Stimulated activated CD8-positive, alpha-beta memory T cell treated with anti-CD3 and anti-CD28 coated beads, Interleukin-15, amount 100 ng/mL, for 4 hours (primary cell): ENCODE data around the gene GALNT1.

Experiments
- DNase-seq, 2 donors: peaks; one replicate each; pipeline ENCODE4 v3.0.0-alpha.2; 2020; ENCODE audit warnings: low read depth in 2 of 2

GALNT1 gene

DNA sequence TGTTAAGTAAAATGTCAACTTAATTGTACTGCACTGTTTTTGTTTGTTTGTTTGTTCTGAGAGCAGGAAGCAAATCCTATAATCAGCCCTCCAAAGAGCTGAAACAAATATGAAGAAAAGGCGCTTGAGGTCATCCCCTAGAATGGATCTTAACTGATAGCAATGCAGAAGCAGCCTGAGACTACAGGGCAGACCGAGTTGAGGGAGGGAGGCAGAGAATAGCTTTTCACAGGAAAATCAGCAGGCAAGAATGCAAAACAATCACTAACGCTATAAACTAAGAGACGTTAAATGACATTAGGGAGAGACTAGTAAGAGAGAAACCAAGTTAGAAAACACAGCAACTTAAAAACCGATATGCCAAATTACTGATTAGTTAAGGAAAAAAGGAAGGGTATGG is 37.2 kb downstream of the GALNT1 start:
- DNase-seq = no peak

DNA sequence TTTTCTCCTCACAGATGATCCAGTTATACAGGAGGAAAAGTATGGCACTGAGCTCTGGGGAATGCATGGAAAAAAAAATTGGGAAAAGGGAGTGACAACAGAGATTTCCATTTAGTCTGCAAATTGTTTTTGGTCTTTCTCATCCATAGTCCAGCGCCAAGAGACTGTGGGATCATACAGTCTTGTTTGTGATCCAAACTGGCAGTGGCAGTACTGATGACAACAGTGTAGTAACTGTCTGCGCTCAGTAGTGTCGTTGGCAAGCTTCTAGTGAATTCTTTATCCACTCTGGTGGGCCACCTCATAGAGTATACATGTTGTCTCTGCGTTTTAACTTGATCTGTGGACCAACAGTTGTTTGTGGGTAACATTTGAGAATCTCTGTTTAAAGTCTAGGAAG is 37.9 kb downstream of the GALNT1 start:
- no peak for DNase-seq

DNA sequence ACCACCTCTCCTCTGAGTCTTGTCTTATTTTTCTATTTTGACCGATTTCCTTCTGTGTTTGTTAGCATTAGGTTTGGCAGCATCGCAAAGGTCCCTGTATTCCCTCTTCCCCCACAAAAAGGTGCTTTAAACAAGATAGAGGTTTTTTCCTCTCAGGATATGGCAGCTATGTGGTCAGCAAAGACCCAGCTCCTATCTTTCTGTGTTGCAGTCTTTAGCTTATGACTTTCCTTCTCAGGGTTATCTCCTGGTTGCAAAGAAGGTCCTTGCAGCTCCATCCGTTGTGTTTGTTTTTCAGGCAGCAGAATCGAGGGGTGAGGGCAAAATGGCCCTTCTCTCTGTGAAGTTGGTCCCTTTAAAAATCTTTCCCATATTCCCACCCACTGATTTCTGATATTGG is 38.4 kb downstream of the GALNT1 start:
- no peak for DNase-seq

DNA sequence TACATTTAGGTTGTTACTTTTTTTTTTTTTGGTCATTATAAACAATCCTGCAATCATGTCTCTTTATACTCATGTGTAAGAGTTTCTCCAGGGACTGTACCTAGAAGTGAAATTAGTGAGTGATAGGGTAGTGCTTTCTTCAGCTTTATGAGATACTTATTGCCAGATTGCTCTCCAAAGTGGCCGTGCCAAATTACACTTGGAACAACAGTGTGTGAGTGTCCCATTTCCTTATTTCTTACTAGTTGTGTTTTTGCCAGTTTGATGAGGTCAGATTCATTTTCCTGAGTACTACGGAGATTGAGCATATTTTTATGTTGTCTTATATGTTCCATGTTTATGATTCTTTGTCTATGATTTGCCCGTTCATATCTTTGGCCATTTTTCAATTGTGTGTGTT is 39.2 kb downstream of the GALNT1 start:
- DNase-seq = no peak

DNA sequence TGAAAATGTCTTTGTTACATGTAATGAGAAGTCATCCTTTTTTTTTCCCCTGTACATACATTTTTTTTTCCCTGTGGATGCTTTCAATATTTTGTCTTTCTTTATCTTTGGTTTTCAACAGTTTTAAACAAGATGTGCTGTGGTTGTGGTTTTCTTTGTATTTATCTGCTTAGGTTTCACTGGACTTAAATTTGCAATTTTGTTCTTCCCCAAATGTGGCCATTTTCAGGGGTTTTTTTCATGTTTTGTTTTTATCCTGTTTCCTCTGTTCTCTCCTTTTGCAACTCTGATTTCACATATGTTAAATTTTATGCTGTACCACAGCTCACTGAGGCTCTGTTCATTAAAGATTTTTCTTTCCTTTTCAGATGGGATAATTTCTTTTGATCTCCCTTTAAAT is 41.7 kb downstream of the GALNT1 start:
- DNase-seq = no peak

DNA sequence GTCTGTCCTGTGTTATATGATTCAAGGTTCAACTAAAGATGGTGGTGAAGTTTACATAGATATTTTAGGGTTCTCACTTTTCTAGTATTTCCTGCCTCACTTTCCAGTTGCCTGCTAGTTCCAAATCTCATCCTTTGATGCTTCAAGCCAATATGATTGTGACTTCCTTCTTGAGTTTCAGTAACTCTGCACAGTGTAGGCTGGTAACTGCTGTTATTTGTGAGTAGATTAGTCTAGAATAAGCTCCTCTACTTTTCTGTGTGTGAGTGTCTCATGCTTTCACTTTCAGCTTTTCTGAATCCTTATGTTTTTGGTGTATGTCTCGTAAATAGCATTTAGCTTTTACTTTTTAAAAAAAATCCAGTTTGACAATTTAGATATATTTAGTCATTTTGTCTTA is 42.6 kb downstream of the GALNT1 start:
- DNase-seq = no peak

DNA sequence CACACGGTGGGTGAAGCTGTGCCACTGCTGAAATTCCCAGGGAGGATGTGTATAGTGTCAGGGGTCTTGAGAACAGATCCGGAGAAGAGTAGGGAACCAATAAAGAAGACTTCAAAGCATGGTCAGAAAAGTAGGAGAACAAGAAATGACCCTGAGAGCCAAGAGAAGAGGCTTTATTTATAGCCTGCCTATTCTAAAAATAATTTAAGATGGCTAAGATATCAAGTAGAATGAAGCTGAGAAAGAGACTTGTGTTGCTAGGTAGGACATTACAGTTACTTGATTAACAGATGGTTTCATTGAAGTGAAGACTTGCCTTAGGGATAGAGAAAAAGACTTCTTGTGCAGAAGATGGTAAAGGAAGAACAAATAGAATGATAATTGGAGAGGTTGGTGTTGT is 43.7 kb downstream of the GALNT1 start:
- no peak for DNase-seq

DNA sequence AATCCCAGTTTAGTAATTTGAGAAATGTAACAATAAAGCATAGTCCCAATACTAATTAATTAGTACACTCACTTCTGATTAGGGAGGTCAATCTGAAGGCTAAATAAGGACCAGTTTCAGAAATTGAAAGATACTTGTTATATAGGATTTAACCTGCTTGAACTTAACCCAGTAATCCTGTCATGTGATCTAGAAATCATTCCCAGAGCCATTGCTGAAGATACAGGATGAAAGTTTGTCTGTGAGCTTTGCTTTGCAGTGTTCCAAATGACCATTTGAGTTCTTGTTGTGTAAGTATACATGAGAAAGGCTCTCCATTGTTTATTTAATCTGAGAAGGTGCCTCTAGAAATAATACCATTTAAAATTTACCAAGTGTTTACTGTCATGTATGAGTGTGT is 52.2 kb downstream of the GALNT1 start:
- DNase-seq = no peak

DNA sequence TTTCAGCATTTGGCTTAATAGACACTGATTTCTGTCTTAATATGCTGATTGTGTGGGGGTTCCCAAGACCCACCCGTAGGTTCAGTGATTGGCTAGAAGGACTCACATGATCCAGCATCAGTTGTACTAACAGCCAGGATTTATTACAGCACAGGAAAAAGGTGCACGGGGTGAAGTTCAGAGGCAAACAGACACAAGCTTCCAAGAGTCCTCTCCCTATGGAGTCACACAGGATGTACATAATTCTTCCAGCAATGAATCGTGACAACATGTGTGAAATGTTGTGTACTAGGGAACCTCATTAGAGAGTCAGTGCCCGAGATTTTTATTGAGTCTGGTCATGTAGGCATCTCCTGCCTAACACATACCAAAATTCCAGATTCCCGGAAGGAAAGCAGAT is 52.8 kb downstream of the GALNT1 start:
- DNase-seq = no peak

DNA sequence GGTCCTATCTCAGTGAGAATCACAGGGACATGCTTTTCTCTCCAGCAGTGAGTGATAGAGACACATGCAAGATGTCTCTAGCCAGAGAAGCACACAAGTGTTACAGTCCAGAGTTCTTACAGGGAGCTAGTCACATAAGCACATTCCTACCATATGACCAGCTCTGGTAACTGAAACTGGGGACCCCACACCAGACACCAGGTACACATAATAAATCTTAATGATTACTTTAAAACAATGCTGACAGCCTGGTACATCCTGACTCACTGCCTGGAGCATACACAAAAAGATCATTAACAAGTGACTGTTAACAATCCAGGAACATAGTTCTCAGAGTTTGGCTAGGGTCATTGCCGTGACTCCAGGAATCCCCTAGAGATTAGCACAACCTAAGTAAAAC is 53.6 kb downstream of the GALNT1 start:
- DNase-seq = no peak

DNA sequence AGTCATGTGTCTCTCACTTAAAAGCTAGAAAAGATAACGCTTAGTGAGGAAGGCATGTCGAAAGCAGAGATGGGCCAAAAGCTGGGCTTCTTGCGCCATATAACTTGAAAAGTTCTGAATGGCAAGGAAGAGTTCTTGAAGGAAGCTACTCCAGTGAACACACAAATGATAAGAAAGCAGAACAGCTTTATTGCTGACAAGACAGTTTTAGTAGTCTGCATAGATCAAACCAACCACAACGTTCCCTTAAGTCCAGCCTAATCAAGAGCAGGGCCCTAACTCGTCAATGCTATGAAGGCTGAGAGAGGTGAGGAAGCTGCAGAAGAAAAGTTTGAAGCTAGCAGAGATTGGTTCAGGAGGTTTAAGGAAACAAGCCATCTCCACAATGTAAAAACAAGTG is 55.7 kb downstream of the GALNT1 start:
- DNase-seq = no peak

DNA sequence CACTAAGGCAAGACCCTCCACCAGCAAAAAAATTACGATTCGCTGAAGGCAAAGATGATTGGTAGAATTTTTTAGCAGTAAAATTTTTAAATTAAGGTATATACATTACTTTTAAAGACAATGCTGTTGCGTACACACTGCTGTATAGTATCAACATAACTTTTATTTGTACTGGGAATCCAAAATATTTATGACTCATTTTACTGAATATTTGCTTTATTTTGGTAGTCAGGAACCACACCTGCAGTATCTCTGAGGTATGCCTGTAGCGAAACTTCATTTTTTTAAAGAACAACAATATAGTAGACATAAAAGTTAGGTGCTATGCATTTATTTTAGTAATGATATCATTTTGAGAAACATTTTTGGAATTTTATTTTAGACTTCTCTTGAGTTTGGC is 57.8 kb downstream of the GALNT1 start:
- no peak for DNase-seq

DNA sequence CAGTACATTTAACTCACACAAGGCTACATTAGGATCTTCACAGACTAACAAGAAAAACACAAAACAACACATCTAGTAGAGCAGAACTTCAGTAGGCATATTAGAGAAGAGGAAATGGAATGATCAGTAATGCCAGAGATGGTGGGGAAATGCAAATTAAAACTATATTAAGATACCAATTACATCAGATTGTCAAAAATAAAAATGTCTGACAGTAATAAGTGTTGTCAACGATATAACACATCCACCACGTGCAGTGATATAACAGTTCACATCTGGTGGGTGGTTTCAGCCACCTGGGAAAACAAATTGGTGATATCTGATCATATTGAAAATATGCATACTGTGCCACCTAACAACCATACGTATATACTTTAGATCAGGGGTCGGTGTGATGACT is 59.9 kb downstream of the GALNT1 start:
- no peak for DNase-seq

DNA sequence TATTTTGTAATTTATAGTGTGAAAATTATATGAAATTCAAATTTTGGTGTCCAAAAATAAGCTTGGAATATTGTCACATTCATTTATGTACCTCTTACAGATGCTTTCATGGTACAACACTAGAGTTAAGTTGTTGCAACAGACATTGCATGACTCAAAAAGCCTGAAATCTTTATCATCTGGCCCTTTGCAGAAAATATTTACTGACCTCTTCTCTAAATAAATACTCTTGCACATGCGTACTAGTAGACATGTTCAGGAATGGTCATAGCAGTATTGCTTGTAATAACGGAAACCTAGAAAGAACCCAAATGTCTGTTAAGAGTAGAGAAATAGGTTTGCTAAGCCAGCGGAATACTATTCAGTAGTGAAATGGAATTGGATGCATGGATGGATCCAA is 60.4 kb downstream of the GALNT1 start:
- no peak for DNase-seq

DNA sequence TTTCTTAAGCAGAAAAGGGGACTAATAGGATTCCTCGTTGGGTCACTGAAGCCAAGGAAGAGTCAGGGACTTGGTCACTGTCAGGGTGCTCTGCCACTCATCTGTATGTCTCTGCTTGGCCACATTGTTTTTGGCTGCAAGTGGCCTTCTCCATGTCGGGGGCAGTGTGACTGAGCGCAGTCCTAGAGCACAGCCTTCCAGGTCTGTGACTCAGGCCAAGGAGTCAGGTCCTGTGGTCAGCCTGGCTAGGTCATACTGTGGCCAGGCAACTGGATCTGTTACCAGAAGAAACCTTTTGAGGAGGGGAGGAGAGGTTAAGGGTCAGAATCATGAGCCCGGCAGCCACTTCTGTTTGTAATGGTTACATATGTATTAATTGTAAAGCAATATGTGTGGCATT is 61.3 kb downstream of the GALNT1 start:
- DNase-seq = no peak

DNA sequence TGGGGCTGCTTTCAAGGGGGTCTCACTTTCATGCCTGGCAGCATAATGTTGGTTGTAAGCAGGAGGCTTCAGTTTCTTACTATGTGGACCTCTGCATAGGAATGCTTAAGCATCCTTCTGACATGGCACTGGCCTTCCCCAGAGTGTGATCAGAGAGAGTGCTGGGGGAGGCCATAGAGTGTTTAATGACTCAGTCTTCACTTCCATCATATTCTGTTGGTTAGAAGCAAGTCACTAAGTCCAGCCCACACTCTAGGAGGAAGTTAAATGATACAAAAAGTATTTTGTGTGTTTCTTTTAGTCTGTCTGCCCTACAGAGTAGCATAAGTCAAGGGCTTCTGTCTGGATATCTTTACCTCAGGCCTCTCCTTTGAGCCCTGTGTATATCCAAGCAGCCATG is 64.9 kb downstream of the GALNT1 start:
- DNase-seq = no peak

DNA sequence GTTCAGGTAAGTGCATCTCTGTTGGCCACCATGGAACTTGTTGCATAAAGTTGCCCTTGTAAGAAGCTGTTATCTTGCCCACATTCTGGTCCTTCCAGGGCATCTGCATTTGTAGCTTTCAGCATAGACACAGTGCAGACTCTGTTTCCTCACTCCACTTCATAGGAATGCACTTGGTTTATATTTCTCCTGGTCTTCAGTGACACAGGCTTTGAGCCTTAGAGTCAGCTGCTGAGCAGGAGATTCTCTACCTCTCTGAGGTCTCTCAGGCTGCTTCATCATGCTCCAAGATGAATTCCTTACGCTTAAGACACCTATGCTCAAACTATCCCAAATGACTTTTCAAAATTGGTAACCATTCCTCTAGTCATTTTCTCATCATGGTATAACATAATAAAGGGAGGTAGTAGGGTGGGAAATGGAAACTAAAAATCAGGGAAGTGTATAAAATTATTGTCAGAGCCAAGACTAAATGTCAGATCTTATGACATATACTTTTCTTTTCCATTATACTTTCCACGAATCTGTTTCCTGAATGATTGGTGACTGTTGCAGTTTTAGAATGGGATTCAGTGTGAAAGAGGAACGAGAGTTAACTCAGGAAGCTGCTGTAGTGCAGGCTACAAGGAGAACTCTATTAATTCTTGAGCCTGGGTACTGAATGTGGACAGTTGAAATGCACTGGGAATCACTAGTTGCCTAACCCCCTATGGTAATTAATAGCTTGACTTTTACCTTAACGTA is 72.0 kb downstream of the GALNT1 start:
- no peak for DNase-seq

DNA sequence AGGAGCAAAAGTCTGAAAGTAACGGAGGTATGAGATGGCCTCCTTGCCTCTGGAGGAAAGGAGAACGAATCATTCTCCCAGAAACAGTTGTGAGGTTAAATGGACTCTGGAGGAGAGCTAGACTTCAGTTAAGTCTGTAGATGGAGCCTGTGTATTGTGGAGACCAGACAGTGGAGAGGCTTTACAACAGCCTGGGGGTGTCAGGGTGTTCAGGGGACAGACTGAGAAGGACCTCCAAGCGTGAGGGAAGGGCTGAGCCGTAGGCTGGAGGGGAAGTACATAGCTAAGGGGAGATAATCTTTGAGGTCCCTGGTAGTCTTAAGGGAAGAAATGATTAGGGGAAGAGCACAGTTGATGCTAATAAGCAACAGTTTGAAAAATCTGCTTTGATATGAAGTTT is 76.6 kb downstream of the GALNT1 start:
- no peak for DNase-seq

DNA sequence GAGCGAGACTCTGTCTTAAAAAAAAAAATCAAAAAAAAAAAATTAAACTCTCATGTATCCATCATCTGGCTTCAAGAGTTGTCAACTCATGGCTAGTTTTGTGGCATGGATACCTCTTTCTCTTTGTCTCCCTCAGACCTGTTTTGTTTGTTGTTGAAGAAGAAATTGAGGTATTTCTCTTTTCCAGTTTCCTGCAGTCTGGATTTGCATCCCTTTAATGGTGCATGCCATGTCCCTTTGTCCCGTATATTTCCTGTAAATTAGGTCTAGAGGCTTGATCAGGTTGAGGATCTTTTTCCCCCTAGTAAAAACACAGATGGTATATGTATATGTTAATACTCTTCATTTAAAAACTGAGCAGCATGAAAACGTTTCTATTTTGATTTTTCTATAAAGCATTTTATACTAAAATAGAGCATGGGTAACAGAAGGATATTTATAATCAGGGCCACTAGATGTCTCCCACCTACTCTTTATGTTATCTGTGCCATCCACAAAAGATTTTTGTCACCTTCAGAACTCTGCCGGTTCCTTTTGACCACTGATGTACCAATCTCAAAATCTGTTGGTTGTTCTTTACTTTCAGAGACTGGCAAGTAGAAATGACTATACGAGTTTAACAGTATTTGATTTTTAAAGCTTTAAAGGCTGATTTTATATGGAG is 80.1 kb downstream of the GALNT1 start:
- DNase-seq = no peak

DNA sequence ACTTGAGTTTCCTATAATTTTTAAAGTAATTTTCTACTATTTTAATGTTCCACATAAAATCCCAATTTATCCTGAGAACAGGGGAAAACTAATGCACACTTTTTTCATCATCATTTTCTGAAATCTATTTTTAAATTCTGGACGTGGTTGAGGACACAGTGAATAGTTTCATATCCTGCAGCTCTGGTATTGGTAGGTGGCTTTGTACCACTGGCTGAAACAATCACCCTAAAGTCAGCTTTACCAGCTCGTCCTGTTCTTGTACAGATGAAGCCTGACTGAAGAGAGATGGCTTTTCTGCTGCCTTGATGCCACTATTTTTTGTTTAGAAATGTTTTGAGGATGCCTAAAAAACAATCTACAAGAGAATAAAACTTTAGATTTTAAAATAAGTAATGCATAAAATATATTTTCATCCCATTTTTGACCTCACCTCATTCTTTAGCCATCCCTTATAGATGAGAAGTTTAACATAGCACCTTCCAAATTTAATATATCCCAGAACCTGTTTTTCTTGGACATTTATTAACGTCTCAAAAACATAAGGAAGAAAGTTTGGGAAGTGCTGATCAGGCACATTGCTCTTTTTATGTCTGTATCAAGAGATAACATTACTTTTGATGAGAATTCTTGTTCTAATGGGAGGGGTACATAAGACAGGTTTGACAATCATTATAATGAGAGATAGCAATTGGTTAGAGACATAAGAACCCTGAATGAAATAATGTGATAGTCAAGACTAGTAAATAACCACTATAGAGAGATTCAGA is 80.9 kb downstream of the GALNT1 start:
- DNase-seq = no peak

DNA sequence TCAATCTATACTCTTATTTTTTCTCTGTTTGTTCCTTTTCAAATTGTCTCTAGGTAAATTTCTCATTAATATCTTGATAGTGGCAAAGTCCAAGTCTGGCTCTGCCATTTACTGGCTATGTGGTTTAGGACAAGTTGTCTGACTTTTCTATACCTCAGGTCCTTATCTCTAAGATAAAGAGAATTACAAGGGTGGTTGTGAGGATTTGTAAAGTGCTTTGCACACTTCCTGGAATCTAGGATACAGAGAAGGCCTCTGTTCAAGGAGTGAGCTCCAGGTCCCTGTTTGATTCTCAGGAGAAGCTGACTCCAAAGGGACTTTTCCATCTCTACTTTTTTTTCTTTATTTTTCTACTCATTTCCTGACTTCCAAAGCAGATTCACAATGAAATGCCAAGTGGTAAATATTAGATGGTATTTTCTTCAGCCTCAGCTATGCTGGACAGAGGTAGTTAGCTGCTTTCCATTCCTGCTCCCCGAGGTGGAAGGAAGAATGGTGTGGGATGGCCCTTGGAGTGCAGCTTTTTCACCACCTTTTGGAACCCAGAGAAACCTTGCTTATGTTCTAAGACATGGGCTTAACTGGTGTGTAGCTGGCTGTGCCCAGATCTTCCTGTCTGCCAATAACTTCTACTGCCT is 90.5 kb downstream of the GALNT1 start:
- no peak for DNase-seq

DNA sequence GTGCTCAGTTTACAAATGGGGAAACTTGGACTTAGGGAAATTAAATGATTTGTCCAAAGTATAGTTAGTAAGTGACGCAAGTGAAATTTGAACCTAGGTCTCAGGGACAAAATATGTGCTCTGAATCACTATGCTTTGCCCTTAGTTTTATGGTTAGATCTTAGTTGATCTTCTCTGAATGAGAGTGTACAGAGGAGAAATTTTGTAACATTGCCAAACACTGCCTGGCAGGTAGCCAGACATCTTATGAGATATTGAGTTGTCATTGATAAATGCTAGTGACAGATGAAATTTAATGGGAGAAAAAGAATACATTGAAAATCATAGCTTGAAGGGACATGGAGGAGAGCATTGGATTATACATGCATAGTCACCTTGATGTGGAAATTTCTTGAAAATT is 91.4 kb downstream of the GALNT1 start:
- no peak for DNase-seq

DNA sequence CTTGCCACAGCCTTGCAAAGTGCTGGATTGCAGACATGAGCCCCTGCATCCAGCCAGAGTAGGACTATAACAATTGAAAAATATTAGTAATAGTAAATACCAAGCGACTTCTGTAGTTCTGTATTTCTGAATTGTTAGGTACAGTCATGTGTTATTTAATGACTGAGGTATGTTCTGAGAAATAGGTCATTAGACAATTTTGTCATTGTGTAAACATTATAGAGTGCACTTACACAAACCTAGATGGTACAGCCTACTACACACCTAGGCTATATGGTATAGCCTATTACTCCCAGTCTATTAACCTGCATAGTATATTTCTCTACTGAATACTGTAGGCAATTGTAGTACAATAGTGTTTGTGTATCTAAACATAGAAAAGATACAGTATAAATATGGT is 92.1 kb downstream of the GALNT1 start:
- no peak for DNase-seq
